Inflammatory macrophage treated with lipopolysaccharide for 1 hour (primary cell): ENCODE measurements around the gene ZNF143.

Experiments used
- DNase-seq, 2 donors: peaks; one replicate each; pipeline ENCODE4 v3.0.0-alpha.2; 2020 to 2022

The ZNF143 gene

DNA sequence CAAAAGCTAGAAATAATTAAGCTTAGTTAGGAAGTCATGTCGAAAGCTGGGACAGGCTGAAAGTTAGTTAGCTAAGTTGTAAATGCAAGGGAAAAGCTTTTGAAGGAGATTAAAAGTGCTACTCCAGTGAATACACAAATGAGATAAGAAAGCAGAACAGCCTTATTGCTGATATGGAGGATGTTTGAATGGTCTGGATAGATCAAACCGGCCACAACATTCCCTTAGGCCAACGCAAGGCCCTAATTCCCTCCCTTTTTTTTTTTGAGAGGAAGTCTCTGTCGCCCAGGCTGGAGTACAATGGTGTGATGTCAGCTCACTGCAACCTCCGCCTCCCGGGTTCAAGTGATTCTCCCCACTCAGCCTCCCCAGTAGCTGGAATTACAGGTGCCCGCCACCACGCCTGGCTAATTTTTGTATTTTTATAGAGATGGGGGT is 89.4 kb downstream of the ZNF143 start:
- DNase-seq = no peak

DNA sequence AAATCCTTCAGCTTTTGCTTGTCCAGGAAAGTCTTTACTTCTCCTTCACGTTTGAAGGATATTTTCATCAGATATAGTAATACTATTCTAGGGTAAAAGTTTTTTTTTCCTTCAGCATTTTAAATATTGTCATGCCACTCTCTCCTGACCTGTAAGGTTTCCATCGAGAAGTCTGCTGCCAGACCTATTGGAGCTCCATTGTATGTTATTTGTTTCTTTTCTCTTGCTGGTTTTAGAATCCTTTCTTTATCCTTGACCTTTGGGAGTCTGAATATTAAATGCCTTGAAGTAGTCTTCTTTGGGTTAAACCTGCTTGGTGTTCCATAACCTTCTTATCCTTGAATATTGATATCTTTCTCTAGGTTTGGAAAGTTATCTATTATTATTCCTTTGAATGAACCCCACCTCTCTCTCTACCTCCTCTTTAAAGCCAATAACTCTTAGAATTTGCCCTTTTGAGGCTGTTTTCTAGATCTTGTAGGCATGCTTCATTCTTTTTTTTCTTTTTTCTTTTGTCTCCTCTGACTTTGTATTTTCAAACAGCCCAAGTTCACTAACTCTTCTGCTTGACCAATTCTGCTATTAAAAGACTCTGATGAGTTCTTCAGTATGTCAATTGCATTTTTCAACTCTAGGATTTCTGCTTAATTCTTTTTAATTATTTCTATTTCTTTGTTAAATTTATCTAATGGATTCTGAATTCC is 100.6 kb downstream of the ZNF143 start:
- no peak for DNase-seq

DNA sequence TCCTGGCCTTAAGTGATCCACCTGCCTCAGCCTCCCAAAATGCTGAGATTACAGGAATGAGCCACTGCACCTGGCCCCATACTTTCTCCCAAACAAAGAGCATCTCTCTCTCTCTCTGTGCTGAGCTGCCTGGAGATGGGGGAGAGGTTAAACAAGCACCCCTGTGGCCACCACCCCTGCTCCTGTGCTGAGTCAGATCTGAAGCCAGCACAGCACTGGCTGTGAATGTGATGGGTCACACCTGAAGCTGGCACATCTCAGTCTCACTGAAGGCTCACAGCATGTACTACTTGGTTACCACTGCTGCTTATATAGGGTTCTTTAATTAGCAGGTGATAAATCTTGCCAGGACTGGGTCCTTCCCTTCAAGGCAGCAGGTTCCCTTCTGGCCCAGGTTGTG is 101.9 kb downstream of the ZNF143 start:
- DNase-seq = no peak

DNA sequence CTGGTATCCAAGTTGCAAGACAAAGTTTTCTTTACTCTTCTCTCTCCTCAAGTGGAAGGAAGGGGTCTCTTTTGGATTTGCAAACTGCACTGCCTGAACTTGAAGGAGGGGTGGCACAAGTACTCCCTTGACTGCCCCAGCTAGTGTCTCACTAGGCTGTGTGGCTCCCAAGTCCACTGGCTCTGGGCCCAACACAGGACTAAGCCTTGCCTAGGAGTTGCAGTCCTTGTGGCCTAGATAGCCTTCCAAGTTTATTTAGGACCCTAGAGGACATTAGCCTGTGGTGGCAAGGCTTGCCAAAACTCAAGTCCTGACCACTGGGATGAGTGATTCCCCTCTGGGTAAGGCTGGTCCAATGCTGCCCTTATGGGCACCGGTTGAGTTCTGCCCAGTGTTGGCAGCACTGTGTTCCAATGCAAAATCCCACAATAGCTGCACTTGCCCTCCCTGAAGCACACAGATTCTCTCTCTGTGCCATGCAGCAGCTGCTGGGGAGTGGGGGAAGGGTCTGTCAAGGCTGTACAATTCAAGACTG is 102.5 kb downstream of the ZNF143 start:
- no peak for DNase-seq

DNA sequence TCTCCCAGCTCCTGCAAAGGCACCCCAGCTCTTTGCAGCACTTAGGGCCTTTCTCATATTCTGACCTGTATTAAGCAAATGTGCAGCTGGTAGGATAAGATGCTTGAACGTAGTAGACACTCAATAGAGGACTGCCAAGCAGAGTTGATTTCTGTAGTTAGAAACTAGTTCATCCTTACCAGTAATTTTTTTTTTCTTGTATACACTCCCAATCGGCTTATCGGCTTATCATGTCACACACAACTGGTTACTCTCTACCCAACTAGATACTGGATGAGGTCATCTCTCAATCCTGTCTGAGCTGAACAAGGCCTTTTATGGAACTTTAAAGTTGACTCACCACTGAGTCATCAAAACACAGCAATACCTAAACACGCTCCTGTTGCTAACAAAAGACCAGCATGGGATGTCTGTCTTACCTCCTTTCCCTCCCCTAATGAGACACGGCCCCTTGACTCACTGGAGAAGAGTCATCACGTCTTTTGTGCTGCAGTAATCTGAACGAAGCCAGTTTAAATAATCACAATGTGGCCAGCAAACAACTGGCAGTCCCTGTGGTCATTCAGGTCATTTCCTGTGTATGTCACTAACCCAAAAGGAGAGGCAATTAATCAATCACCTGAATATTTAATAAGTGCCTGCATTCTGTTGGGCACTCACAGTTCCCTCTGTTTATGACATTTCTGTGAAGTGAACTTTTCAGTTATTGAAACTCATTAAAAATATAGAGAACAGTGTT is 105.2 kb downstream of the ZNF143 start:
- DNase-seq = peak; percentile 75 to 89

DNA sequence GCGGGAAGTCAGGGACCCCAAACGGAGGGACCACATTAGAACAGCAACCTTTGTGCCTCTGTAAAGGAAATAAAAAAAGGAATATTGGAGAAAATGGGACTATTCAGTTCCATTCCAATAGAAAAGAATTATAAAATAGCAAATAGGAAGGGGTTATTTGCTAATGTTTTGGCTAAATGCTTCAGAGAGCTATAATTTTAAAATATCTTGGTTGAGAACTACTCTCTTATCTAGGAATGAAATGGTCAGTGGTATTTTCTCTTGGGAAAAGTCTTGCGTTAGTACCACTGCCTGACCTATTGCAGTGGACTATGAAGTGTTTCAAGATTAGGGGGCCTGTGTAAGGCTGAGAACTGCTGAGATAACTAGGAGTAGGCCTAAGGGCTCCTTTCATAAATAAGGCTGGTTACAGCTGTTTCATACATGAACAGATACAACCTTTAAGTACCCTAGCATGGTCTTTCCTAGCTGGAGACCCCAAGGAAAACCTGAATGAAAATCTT is 105.8 kb downstream of the ZNF143 start:
- DNase-seq = no peak

DNA sequence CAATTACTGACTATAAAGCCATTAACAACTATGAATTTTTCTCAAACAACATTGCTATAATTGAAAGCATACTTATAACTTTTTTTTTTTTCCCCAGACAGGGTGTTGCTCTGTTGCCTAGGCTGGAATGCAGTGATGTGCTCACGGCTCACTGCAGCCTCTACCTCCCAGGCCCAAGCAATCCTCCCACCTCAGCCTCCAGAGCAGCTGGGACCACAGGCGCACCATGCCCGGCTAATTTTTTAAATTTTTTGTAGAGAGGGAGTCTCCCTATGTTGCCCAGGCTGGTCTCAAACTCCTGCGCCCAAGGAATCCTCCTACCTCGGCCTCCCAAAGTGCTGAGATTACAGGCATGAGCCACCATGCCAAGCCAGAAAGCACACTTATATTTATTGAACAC is 106.6 kb downstream of the ZNF143 start:
- DNase-seq = no peak

DNA sequence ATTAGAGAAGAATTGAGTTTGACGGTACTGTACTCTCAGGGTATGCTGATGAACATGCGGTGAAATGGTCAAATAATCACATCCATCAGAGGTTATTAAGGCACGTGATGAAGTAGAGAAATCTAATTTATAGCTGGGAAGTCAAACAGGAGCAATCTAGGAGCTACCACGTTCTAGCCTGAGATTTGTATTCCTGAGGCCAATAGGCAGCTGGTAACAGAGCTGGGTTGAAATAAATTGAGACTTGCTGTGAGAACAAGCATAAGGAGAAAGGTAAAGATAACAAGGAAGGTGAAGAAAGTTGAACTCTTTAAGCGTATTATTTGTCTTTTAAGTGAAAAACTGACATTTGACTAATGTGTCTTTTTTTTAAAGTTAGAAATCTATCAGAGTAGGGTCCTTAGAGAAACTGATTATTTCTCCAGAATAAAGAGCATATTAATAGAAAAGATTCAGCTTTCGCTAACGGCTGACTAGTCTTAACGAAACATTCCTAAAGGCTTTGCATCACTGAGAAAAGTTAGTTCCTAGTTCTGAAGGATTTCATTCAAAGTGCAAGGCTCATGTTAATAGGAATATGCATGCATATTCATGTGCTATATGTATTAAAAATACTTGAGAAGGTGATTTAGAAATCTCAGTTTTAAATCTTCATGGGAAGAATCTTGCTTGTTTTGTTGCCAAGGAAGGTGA is 107.5 kb downstream of the ZNF143 start:
- DNase-seq = no peak

DNA sequence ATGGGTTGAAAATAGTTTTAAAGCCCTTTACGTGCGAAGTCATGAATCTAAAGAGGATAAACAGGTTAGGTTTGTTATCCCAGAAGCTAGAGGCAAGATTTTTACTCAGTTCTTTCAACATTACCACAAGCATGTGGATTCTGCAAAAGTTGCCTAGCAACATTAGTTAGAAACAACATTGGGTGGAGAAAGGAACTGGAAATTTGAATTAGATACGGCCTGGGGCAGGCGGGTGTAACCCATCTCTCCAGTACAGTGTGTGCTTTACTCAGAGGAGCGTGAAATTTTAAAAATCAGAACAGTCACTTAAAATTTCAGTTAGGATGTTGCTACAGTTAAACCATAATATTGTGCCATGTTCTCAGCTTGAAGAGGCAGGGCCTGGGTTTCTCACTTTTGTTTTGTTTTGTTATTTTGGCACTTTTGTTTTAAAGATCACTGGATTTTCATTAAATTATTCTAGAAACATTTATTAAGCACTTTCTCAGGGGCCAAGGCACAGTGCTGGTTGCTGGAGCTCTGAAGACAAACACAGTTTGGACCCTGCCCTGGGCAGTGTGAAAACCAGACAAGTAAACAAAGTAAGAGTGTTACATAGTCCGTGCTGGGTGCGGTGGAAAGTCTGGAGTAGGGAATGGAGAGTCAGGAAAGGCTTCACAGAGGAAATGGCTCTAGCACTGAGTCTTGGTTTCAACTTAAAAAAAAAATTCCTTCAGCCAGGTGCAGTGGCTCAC is 108.2 kb downstream of the ZNF143 start:
- peak; percentile 58 to 62 for DNase-seq

DNA sequence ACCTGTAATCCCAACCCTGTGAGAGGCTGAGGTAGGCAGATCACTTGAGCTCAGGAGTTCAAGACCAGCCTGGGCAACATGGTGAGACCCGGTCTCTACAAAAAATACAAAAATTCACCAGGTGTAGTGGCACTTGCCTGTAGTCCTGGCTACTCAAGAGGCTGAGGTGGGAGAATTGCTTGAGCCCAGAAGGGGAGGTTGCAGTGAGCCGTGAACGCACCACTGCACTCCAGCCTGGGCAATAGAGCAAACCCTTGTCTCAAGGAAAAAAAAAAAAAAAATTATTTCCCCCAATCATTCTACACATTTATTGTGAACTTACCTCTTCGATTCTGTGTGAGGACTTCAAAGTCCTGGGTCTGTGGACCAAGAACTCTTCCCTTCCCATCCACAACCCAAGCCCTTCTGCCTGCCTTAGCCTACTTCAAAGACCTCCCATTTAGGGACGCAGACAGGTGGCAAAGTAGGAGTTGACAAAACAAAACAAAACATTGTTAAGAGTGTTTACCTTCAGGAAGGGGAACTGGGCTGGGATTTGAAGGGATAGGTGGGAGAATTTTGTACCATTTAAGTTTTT is 108.9 kb downstream of the ZNF143 start:
- no peak for DNase-seq

DNA sequence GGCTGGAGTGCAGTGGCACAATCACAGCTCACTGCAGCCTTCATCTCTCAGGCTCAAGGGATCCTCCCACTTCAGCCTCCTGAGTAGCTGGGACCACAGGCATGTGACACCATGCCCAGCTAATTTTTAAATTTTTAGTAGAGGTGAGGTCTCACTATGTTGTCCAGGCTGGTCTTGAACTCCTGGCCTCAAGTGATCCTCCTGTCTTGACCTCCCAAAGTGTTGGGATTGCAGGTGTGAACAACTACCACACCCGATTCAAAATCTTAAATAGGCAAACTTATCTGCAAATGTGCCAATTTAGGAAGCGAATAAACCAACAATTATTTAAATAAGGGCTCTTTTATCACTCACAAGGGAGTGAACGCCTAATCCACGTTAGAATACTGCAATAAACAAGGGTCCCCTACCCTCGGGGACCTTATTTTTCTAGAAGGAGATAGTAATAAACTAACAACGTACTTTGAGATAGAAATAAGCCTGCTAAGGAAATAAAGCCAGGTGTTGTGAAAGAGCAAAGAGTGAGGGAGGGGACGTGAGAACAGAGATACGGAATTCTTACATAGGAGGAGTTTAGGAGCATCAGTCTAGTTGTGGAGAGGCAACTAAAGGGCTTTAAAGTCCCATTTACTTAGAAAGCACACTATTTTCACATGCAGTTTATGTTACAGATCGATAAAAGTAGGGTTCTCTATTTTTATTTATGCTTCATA is 109.7 kb downstream of the ZNF143 start:
- DNase-seq = no peak

DNA sequence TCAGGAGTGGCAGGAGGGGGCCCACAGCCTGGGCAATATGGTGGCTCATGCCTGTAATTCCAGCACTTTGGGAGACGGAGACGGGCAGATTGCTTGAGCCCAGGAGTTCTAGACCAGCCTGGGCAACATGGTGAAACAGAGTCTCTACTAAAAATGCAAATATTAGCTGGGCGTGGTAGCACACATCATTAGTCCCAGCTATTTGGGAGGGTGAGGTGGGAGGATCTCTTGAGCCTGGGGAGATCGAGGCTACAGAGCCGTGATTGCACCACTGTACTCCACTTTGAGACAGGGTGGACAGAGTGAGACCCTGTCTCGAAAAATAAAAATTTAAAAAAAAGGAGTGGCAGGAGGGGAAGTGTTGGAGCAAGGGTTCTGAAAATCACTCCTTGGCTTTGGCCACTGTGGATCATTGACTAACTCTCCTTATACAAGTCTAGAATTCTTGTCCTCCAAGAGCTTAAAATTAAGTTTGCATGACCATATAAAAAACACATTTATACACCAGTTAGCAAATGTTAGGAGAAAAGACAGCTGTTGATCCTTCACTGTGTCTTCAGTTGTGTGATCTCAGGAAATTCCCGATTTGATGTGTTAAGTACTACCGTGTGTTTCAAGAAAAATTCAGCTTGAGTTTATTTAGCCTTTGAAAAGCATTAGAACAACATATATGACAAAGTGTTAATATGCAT is 110.4 kb downstream of the ZNF143 start:
- no peak for DNase-seq

DNA sequence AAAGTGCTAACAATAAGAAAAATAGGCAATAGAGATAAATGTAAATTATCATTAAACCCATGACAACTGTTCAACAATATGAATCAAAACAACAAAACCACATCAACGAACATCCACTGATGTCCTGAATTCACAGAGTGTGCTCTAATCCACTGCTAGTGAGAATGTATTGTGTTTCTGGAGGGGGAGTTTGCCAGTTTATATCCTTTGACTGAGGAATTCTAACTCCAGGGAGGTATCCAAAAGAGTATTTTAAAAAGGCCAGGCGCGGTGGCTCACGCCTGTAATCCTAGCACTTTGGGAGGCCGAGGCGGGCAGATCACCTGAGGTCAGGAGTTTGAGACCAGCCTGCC is 110.9 kb downstream of the ZNF143 start:
- no peak for DNase-seq

DNA sequence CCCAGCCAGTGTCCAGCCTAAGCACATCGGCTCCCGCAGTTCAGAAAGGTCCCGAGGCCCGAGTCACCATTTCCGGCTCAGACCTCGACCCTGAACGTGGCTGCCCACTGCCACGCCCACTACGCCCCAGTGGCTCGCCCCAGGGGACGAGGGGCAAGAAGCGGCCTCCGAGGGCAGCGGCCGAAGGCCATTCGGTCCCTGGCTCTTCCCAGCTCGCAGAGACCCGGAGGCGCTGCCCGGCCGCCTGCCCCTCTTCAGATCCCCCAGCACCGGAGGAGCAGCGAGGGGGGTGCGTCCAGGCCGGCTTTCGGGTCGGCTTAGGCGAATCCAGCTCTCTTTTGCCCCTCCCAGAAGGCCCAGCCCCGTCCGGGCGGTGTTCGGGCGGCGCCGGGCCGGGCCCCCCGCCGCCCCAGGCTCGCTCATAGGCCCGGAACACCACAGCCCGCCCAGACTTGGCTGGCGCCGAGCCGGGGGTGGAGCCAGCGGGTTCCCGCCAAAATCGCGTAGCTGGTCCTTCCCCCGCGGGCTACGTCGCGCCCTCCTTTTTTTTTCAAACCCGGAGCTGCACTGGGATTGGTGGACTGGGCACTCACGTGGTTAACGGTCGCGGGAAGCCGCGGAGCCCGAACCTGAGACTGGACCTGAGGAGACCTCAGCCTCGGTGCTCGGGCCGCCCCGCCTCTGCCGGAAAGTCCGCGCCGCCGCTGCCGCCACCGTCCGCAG is 112.4 kb downstream of the ZNF143 start, which contains the start of gene WEE1:
Gene WEE1, plus strand, starts transcription at position 619 of the 723 bp plus-strand sequence. CDS start 264 bp downstream, outside the sequence.
- peak; percentile 98 to 99 for DNase-seq

DNA sequence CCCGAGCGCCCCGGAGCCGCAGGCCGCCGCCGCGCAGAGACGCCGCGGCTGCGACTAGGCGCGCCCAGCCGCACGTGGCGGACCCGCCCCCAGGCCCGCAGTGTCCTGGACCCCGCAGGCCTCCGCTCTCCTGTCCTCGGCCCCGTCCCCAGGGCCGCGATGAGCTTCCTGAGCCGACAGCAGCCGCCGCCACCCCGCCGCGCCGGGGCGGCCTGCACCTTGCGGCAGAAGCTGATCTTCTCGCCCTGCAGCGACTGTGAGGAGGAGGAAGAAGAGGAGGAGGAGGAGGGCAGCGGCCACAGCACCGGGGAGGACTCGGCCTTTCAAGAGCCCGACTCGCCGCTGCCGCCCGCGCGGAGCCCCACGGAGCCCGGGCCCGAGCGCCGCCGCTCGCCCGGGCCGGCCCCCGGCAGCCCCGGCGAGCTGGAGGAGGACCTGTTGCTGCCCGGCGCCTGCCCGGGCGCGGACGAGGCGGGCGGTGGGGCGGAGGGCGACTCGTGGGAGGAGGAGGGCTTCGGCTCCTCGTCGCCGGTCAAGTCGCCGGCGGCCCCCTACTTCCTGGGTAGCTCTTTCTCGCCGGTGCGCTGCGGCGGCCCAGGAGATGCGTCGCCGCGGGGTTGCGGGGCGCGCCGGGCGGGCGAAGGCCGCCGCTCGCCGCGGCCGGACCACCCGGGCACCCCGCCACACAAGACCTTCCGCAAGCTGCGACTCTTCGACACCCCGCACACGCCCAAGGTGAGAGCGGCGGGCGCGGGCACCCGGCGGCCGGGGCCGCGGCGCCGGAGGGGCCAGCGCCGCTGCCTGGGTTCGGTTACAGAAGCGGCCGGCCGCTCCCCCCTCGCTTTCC is 113.2 kb downstream of the ZNF143 start:
- no peak for DNase-seq

DNA sequence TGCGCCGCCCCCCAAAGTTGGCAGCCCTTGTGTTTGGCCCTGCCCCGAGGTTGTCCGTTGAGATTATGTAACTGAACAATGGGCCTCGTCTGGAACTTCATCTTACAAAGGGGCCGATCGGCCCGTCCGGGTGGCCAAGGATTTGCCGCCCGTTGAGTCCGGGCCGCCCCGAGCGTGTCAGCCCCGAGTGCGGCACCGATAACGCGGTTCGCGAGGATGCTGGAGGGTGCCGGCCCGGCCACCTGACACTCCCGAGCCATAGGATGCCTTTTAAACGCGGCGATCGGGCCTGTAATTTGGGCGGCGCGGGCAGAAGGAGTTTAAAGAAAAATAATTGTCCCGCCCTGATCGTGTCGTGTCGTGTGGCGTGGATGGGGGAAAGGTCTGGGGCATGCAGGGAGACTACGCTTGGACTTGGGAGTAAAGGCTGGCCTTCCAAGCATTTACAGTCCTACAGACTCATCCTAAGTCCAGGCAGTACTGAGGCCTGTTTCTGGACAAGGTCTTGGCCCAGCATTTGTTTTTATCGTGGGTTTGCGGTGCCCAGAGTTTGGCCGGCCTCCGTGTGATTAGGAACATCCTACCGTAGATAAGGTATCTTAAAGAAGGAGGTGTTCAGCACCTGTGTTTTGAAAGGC is 113.9 kb downstream of the ZNF143 start:
- DNase-seq = peak; percentile 3 to 11

DNA sequence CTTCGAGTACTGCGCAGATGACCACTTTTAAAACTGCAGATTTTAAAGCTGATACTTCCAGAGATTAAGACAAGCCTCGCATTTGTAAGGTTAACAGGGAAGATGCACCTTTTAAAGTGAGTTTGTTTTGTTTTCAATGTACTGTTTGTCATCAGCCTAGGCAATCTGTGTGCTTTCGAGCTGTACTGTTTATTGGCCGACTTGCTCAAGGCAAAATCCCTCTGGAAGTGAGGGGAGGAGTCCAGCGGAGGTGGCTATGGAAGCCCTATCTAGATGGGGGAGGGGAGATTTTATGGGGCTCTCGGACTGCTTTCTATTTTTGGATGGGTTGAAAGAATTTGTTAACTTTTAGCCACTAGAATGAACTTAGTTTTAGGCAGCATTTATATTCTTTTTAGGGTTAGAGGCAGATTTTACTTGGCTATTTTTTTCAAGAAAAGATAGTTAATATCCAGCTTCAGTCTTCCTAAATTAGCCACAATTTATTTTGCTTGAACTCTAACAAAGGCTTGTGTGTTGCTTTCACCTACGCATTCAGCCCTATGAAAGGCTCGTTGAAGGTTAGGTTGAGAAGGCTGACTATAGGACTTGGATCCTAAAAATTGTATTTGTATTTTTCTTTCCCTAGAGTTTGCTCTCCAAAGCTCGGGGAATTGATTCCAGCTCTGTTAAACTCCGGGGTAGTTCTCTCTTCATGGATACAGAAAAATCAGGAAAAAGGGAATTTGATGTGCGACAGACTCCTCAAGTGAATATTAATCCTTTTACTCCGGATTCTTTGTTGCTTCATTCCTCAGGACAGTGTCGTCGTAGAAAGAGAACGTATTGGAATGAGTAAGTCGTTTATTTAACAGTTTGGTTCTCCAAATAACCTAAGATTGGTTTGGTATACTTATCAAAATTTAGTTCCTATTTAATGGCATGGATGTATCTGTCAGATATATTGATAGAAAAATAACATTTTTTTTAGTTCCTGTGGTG is 114.7 kb downstream of the ZNF143 start:
- peak in 1 of 2 donors; percentile 6 for DNase-seq
